GM21717 (cell line): Measurements from ENCODE around the gene SMIM17.
A peak's percentile ranks its signal among the peaks of the same experiment; 100 is the strongest.

ENCODE experiments used
- ATAC-seq: cut with Tn5 transposase; IDR thresholded peaks from one replicate; pipeline ENCODE4 v1.9.1; 2021; ENCODE audit warnings: mild to moderate bottlenecking, moderate library complexity; ENCODE audit not compliant: unreplicated experiment

Gene SMIM17

GRCh38 chr19:56642711-56643459, at the start of gene SMIM17:
TSS of gene SMIM17 (plus strand) at chr19:56643159. CDS start at chr19:56645668, 2,509 bp downstream.
- no peak for ATAC-seq

GRCh38 chr19:56594446-56594782, 48.5 kb upstream of the SMIM17 start:
- ATAC-seq: no peak

- peak; percentile 82 for ATAC-seq
These were observed 48.0 kb upstream of the SMIM17 start, which contains the start of gene ZNF71 for GRCh38 chr19:56594783-56595547. TSS of gene ZNF71 (plus strand) at chr19:56595302. CDS start at chr19:56601559, 6,257 bp downstream.

- ATAC-seq: peak; percentile 26
These were observed 47.4 kb upstream of the SMIM17 start for GRCh38 chr19:56595548-56595899.

- ATAC-seq: no peak
These were observed 46.3 kb upstream of the SMIM17 start for GRCh38 chr19:56596676-56597075.

GRCh38 chr19:56597696-56598095, 45.3 kb upstream of the SMIM17 start:
- ATAC-seq: no peak

GRCh38 chr19:56601375-56601774, 41.6 kb upstream of the SMIM17 start:
- no peak for ATAC-seq

GRCh38 chr19:56603829-56604228, 39.1 kb upstream of the SMIM17 start:
- no peak for ATAC-seq

GRCh38 chr19:56608274-56608964, 34.5 kb upstream of the SMIM17 start:
- ATAC-seq: no peak

- ATAC-seq: no peak
These were observed 31.7 kb upstream of the SMIM17 start for GRCh38 chr19:56611288-56611687.

GRCh38 chr19:56612737-56613136, 30.2 kb upstream of the SMIM17 start:
- ATAC-seq: no peak

GRCh38 chr19:56613639-56614038, 29.3 kb upstream of the SMIM17 start:
- no peak for ATAC-seq

- no peak for ATAC-seq
These were observed 25.4 kb upstream of the SMIM17 start for GRCh38 chr19:56617531-56617930.

- no peak for ATAC-seq
These were observed 23.8 kb upstream of the SMIM17 start for GRCh38 chr19:56619121-56619520.

GRCh38 chr19:56622374-56622773, 20.6 kb upstream of the SMIM17 start:
- no peak for ATAC-seq

GRCh38 chr19:56623006-56623405, 20.0 kb upstream of the SMIM17 start:
- no peak for ATAC-seq

- no peak for ATAC-seq
These were observed 17.3 kb upstream of the SMIM17 start for GRCh38 chr19:56625708-56626107.

- no peak for ATAC-seq
These were observed 9.9 kb upstream of the SMIM17 start for GRCh38 chr19:56633021-56633420.

- ATAC-seq: no peak
These were observed 4.9 kb upstream of the SMIM17 start for GRCh38 chr19:56637976-56638555.

GRCh38 chr19:56639217-56639616, 3.7 kb upstream of the SMIM17 start:
- no peak for ATAC-seq

- ATAC-seq: no peak
These were observed 549 bp downstream of the SMIM17 start for GRCh38 chr19:56643460-56643955.
